ENCODE measurements around the gene PRSS35. TPM values are rescaled to one million over a fixed set of nuclear protein-coding genes. Genes with fewer than 3 reads are reported as not detected.

Gene PRSS35
- polyA plus RNA-seq (2013, experiment 1 of 2) = 1.2 TPM
- 1.2 TPM for polyA plus RNA-seq (2013, experiment 2 of 2)

DNA sequence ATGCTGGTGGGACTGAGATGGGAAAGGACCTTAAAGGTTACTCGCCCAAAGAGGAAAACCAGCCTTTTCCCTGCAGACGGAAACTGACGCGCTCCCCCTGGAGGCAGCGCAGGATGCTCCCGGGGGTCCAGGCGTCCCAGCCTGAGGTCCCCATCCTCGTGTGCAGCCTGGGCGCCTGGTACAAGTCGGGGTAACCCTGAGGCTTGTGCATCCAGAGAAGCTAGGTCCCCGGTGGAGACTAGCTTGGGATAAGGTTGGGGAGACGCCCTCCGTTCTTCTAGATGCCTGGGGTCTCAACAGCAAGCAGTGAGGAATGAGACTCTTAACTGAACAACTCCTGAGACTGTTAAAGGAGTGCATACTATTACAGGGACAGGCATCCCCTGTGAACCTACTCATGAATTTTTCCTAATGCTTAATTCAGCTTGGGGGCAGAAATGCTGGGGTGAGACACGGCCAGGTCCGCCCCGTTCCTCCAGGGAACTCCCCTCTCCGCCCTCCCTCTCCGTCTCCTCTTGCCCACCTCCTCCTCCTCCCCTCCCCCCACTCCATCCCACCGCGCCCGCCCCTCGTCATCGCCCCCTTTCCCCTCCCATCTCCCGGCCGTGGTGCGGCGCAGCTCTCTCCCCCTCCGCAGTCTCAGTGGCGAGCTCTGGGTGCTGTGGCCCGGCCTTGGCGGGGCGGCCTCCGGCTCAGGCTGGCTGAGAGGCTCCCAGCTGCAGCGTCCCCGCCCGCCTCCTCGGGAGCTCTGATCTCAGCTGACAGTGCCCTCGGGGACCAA lies at the start of gene PRSS35:
Gene PRSS35, plus strand, starts transcription at position 634 of the 781 bp plus-strand sequence. CDS start 10,908 bp downstream, outside the sequence.
- Histone ChIP-seq H2BK12ac (ENCODE audit: low read length in 2 of 2) (no peak within 1 kb of the TSS), H3K4ac (ENCODE audit: low read depth in 1 of 2, low read length in 2 of 2) (no peak within 1 kb of the TSS), H3K27me3 (ENCODE audit: control insufficient read depth in 1 of 2, insufficient read depth in 1 of 2, low read length in 2 of 2) (no peaks in the 10 kb centered on the region), H3K9ac (ENCODE audit: low read length) (peak within 1 kb of the TSS; percentile 81), H2BK5ac (ENCODE audit: low read depth, low read length, poor library complexity, severe bottlenecking) (no peak within 1 kb of the TSS), H3K4me3 (ENCODE audit: insufficient read depth in 1 of 2, low read depth in 1 of 2, low read length in 2 of 2) (peak within 1 kb of the TSS; percentile 60 to 75), H2AK5ac (ENCODE audit: low read length, severe bottlenecking) (no peak within 1 kb of the TSS), H3K18ac (ENCODE audit: low read depth in 1 of 2, low read length in 2 of 2) (no peak within 1 kb of the TSS), H3K79me1 (replicated peaks; ENCODE audit: low read length, poor library complexity, severe bottlenecking) (no peaks in the 10 kb centered on the region), H2BK15ac (ENCODE audit: low read depth, poor library complexity, severe bottlenecking) (no peak within 1 kb of the TSS), H3K4me2 (ENCODE audit: low read length, poor library complexity, severe bottlenecking) (peak within 1 kb of the TSS; percentile 76), H4K91ac (ENCODE audit: low read length) (no peak within 1 kb of the TSS), H4K8ac (ENCODE audit: low read length) (no peak within 1 kb of the TSS), H3K14ac (ENCODE audit: low read length in 2 of 2) (no peak within 1 kb of the TSS), H3K4me1 (ENCODE audit: control insufficient read depth, insufficient read depth, low read depth, low read length) (no peaks in the 10 kb centered on the region), H3K27ac (ENCODE audit: low read length, poor library complexity, severe bottlenecking) (peak within 1 kb of the TSS; percentile 72), H3K36me3 (ENCODE audit: control insufficient read depth in 1 of 2, insufficient read depth in 2 of 2, low read depth in 1 of 2, low read length in 2 of 2) (no peaks in the 10 kb centered on the region), H3K9me3 (ENCODE audit: control insufficient read depth, low read length) (no peaks in the 10 kb centered on the region), H2BK120ac (ENCODE audit: low read depth, low read length) (no peak within 1 kb of the TSS), H2AFZ (ENCODE audit: low read depth, low read length) (peak within 1 kb of the TSS; percentile 66), H3K23ac (ENCODE audit: low read length in 2 of 2) (no peak within 1 kb of the TSS)
- under 1% methylated on average over 38 of the region's 38 CpGs for WGBS
- peak; percentile 69 for DNase-seq

DNA sequence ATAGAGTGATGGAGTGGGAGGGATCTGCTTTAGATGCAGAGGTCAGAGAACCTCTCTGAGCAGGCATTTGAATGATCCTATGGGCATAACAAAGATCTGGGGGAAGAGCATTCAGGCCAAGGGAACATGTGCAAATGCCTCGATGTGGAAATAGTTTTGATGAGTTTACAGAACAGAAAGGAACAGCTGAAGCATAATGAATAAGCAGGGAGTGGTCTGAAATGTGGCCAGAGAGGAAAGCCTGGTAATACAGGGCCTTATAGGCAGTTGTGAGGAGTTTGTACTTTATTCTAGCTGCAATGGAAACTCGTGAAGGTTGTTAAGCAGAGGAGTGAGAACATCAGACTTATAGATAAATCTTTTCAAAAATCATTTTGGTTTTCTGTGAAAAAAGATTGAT lies 48.4 kb upstream of the PRSS35 start:
- no peak overlapping the region for H2AFZ ChIP-seq (ENCODE audit: low read depth, low read length)
- no peaks in the 10 kb centered on the region for H3K9me3 ChIP-seq (ENCODE audit: control insufficient read depth, low read length)
- H3K23ac ChIP-seq (ENCODE audit: low read length in 2 of 2) = no peak overlapping the region
- H3K4me3 ChIP-seq (ENCODE audit: insufficient read depth in 1 of 2, low read depth in 1 of 2, low read length in 2 of 2) = no peak overlapping the region
- H3K18ac ChIP-seq (ENCODE audit: low read depth in 1 of 2, low read length in 2 of 2) = no peak overlapping the region
- H2BK120ac ChIP-seq (ENCODE audit: low read depth, low read length) = no peak overlapping the region
- H2BK12ac ChIP-seq (ENCODE audit: low read length in 2 of 2) = no peak overlapping the region
- no peak overlapping the region for H2BK15ac ChIP-seq (ENCODE audit: low read depth, poor library complexity, severe bottlenecking)
- H4K8ac ChIP-seq (ENCODE audit: low read length) = no peak overlapping the region
- H3K79me1 ChIP-seq (replicated peaks; ENCODE audit: low read length, poor library complexity, severe bottlenecking) = no peaks in the 10 kb centered on the region
- H4K91ac ChIP-seq (ENCODE audit: low read length) = no peak overlapping the region
- no peak overlapping the region for H3K4ac ChIP-seq (ENCODE audit: low read depth in 1 of 2, low read length in 2 of 2)
- 82% methylated on average over 2 of the region's 2 CpGs for WGBS
- DNase-seq = peak; percentile 51
- peaks cover 0 to 4% of the 10 kb centered on the region in 2 experiments for H3K27me3 ChIP-seq (ENCODE audit: control insufficient read depth in 1 of 2, insufficient read depth in 1 of 2, low read length in 2 of 2)
- H3K4me2 ChIP-seq (ENCODE audit: low read length, poor library complexity, severe bottlenecking) = no peak overlapping the region
- H3K36me3 ChIP-seq (ENCODE audit: control insufficient read depth in 1 of 2, insufficient read depth in 2 of 2, low read depth in 1 of 2, low read length in 2 of 2) = no peaks in the 10 kb centered on the region
- H3K27ac ChIP-seq (ENCODE audit: low read length, poor library complexity, severe bottlenecking) = no peak overlapping the region
- no peaks in the 10 kb centered on the region for H3K4me1 ChIP-seq (ENCODE audit: control insufficient read depth, insufficient read depth, low read depth, low read length)
- H3K14ac ChIP-seq (ENCODE audit: low read length in 2 of 2) = no peak overlapping the region
- H2BK5ac ChIP-seq (ENCODE audit: low read depth, low read length, poor library complexity, severe bottlenecking) = no peak overlapping the region
- H3K9ac ChIP-seq (ENCODE audit: low read length) = no peak overlapping the region
- no peak overlapping the region for H2AK5ac ChIP-seq (ENCODE audit: low read length, severe bottlenecking)

GRCh38 chr6:83464381-83465140 lies 47.8 kb upstream of the PRSS35 start:
- Histone ChIP-seq H2BK15ac (ENCODE audit: low read depth, poor library complexity, severe bottlenecking) (no peak overlapping the region), H3K27ac (ENCODE audit: low read length, poor library complexity, severe bottlenecking) (no peak overlapping the region), H3K4ac (ENCODE audit: low read depth in 1 of 2, low read length in 2 of 2) (no peak overlapping the region), H4K91ac (ENCODE audit: low read length) (no peak overlapping the region), H3K4me2 (ENCODE audit: low read length, poor library complexity, severe bottlenecking) (no peak overlapping the region), H4K8ac (ENCODE audit: low read length) (no peak overlapping the region), H3K18ac (ENCODE audit: low read depth in 1 of 2, low read length in 2 of 2) (no peak overlapping the region), H3K14ac (ENCODE audit: low read length in 2 of 2) (no peak overlapping the region), H3K27me3 (ENCODE audit: control insufficient read depth in 1 of 2, insufficient read depth in 1 of 2, low read length in 2 of 2) (peaks cover 0 to 4% of the 10 kb centered on the region in 2 experiments), H2BK5ac (ENCODE audit: low read depth, low read length, poor library complexity, severe bottlenecking) (no peak overlapping the region), H3K9ac (ENCODE audit: low read length) (no peak overlapping the region), H3K79me1 (replicated peaks; ENCODE audit: low read length, poor library complexity, severe bottlenecking) (no peaks in the 10 kb centered on the region), H3K23ac (ENCODE audit: low read length in 2 of 2) (no peak overlapping the region), H3K36me3 (ENCODE audit: control insufficient read depth in 1 of 2, insufficient read depth in 2 of 2, low read depth in 1 of 2, low read length in 2 of 2) (no peaks in the 10 kb centered on the region), H2AK5ac (ENCODE audit: low read length, severe bottlenecking) (no peak overlapping the region), H3K4me1 (ENCODE audit: control insufficient read depth, insufficient read depth, low read depth, low read length) (no peaks in the 10 kb centered on the region), H2BK120ac (ENCODE audit: low read depth, low read length) (no peak overlapping the region), H2AFZ (ENCODE audit: low read depth, low read length) (no peak overlapping the region), H3K4me3 (ENCODE audit: insufficient read depth in 1 of 2, low read depth in 1 of 2, low read length in 2 of 2) (no peak overlapping the region), H3K9me3 (ENCODE audit: control insufficient read depth, low read length) (no peaks in the 10 kb centered on the region), H2BK12ac (ENCODE audit: low read length in 2 of 2) (no peak overlapping the region)
- no peak for DNase-seq
- WGBS = 92% methylated on average over 3 of the region's 5 CpGs

DNA sequence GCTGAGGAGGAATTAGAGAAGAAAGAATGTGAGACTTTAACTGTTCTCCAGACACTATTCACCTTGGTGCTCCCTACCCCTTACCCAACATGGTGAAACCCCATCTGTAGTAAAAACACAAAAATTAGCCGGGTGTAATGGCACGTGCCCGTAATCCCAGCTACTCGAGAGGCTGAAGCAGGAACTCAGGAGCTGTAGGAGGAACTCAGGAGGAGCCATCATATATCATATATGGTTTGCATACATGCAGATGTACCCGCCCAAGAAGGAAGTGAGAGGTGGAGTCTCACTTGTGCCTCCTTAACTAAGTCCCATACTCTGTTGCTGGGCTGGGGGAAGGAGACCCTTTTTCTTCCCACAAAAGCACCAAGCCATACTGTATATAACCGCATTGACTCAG lies 46.0 kb upstream of the PRSS35 start:
- no peak overlapping the region for H3K9ac ChIP-seq (ENCODE audit: low read length)
- H4K8ac ChIP-seq (ENCODE audit: low read length) = no peak overlapping the region
- H3K79me1 ChIP-seq (replicated peaks; ENCODE audit: low read length, poor library complexity, severe bottlenecking) = no peaks in the 10 kb centered on the region
- no peak overlapping the region for H2AFZ ChIP-seq (ENCODE audit: low read depth, low read length)
- no peak overlapping the region for H4K91ac ChIP-seq (ENCODE audit: low read length)
- H3K27ac ChIP-seq (ENCODE audit: low read length, poor library complexity, severe bottlenecking) = no peak overlapping the region
- no peak overlapping the region for H3K4me2 ChIP-seq (ENCODE audit: low read length, poor library complexity, severe bottlenecking)
- no peaks in the 10 kb centered on the region for H3K9me3 ChIP-seq (ENCODE audit: control insufficient read depth, low read length)
- H3K27me3 ChIP-seq (ENCODE audit: control insufficient read depth in 1 of 2, insufficient read depth in 1 of 2, low read length in 2 of 2) = peaks cover 0 to 4% of the 10 kb centered on the region in 2 experiments
- H3K18ac ChIP-seq (ENCODE audit: low read depth in 1 of 2, low read length in 2 of 2) = no peak overlapping the region
- H3K36me3 ChIP-seq (ENCODE audit: control insufficient read depth in 1 of 2, insufficient read depth in 2 of 2, low read depth in 1 of 2, low read length in 2 of 2) = no peaks in the 10 kb centered on the region
- H2BK12ac ChIP-seq (ENCODE audit: low read length in 2 of 2) = no peak overlapping the region
- 84% methylated on average over 6 of the region's 6 CpGs for WGBS
- no peak overlapping the region for H2BK5ac ChIP-seq (ENCODE audit: low read depth, low read length, poor library complexity, severe bottlenecking)
- no peak overlapping the region for H3K4me3 ChIP-seq (ENCODE audit: insufficient read depth in 1 of 2, low read depth in 1 of 2, low read length in 2 of 2)
- H3K14ac ChIP-seq (ENCODE audit: low read length in 2 of 2) = no peak overlapping the region
- H2BK15ac ChIP-seq (ENCODE audit: low read depth, poor library complexity, severe bottlenecking) = no peak overlapping the region
- H3K4ac ChIP-seq (ENCODE audit: low read depth in 1 of 2, low read length in 2 of 2) = no peak overlapping the region
- no peaks in the 10 kb centered on the region for H3K4me1 ChIP-seq (ENCODE audit: control insufficient read depth, insufficient read depth, low read depth, low read length)
- no peak overlapping the region for H2BK120ac ChIP-seq (ENCODE audit: low read depth, low read length)
- no peak overlapping the region for H2AK5ac ChIP-seq (ENCODE audit: low read length, severe bottlenecking)
- DNase-seq = no peak
- no peak overlapping the region for H3K23ac ChIP-seq (ENCODE audit: low read length in 2 of 2)

Data from mesenchymal stem cell (in vitro differentiated cells and primary cell).